AG09319 (cell line): ENCODE data around the gene CLEC16A.

Experiments used
- DNase-seq: peaks from one replicate; pipeline ENCODE4 v3.0.0-alpha.2; 2010; ENCODE audit warnings: low read depth; ENCODE audit errors: extremely low read depth
- TF ChIP-seq, protein P1 (sequence below): IDR thresholded peaks from 2 replicates; pipeline ENCODE4 v1.5.1; 2011; ENCODE audit warnings: low read depth, mild to moderate bottlenecking, inconsistent platforms, low read length, moderate library complexity

The CLEC16A gene

DNA sequence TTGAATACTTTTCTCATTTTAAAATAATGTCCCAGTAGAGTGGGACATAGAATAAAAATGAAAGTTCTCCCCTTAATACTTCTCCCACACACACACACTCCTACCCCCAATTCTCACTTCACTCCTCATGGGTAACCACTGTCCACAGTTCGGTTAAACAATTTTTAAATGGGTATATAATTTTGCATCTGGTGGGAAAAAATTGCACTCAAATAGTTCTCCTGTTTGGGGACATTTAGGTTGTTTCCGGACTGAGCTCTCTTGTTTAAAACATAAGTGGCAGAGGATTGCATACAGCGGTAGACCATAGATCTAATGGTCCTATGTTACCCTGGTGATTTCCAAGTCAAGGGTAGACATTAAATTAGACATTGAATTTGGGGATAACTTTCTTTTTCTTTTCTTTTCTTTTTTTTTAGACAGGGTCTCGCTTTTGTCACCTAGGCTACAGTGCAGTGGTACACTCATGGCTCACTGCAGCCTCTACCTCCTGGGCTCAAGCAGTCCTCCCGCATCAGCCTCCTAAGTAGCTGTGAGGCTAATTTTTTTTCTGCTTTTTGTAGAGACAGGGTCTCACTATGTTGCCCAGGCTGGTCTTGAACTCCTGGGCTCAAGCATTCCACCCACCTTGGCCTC, 173.3 kb downstream of the CLEC16A start:
- TF ChIP-seq, protein P1, sequence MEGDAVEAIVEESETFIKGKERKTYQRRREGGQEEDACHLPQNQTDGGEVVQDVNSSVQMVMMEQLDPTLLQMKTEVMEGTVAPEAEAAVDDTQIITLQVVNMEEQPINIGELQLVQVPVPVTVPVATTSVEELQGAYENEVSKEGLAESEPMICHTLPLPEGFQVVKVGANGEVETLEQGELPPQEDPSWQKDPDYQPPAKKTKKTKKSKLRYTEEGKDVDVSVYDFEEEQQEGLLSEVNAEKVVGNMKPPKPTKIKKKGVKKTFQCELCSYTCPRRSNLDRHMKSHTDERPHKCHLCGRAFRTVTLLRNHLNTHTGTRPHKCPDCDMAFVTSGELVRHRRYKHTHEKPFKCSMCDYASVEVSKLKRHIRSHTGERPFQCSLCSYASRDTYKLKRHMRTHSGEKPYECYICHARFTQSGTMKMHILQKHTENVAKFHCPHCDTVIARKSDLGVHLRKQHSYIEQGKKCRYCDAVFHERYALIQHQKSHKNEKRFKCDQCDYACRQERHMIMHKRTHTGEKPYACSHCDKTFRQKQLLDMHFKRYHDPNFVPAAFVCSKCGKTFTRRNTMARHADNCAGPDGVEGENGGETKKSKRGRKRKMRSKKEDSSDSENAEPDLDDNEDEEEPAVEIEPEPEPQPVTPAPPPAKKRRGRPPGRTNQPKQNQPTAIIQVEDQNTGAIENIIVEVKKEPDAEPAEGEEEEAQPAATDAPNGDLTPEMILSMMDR: no peak
- no peak for DNase-seq

GRCh38 chr16:11118479-11118878, 174.1 kb downstream of the CLEC16A start:
- TF ChIP-seq, protein P1: no peak
- no peak for DNase-seq

GRCh38 chr16:11121083-11121608, 176.8 kb downstream of the CLEC16A start:
- DNase-seq: no peak

GRCh38 chr16:11121914-11122692, 177.7 kb downstream of the CLEC16A start:
- DNase-seq: no peak
- TF ChIP-seq, protein P1: no peak

More at GRCh38 chr16:11121083-11121608, 176.8 kb downstream of the CLEC16A start:
- TF ChIP-seq, protein P1: no peak

GRCh38 chr16:11123666-11124065, 179.3 kb downstream of the CLEC16A start:
- TF ChIP-seq, protein P1: no peak
- DNase-seq: no peak

DNA sequence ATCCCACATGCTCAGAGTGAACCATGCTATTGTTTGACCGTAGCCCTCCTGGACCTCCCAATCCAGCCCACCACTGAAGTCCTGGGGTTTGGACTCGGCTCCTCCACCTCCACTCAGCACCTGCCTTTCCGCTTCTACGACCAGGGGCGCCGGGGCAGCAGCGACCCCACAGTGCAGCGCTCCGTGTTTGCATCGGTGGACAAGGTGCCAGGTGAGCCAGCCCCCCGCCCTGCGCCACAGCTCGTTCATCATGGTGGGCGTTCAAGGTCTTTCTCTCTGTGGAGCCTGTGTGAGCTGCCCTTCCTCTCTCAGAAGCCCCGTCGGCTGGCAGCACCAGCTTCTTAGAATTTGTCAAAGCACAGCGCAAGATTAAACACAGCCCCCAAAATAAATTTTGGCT, 181.6 kb downstream of the CLEC16A start:
- TF ChIP-seq, protein P1: no peak
- DNase-seq: no peak

GRCh38 chr16:11126399-11127054, 182.2 kb downstream of the CLEC16A start:
- TF ChIP-seq, protein P1: no peak
- DNase-seq: no peak
